ENCODE results near the gene TMEM175.

The TMEM175 gene

DNA sequence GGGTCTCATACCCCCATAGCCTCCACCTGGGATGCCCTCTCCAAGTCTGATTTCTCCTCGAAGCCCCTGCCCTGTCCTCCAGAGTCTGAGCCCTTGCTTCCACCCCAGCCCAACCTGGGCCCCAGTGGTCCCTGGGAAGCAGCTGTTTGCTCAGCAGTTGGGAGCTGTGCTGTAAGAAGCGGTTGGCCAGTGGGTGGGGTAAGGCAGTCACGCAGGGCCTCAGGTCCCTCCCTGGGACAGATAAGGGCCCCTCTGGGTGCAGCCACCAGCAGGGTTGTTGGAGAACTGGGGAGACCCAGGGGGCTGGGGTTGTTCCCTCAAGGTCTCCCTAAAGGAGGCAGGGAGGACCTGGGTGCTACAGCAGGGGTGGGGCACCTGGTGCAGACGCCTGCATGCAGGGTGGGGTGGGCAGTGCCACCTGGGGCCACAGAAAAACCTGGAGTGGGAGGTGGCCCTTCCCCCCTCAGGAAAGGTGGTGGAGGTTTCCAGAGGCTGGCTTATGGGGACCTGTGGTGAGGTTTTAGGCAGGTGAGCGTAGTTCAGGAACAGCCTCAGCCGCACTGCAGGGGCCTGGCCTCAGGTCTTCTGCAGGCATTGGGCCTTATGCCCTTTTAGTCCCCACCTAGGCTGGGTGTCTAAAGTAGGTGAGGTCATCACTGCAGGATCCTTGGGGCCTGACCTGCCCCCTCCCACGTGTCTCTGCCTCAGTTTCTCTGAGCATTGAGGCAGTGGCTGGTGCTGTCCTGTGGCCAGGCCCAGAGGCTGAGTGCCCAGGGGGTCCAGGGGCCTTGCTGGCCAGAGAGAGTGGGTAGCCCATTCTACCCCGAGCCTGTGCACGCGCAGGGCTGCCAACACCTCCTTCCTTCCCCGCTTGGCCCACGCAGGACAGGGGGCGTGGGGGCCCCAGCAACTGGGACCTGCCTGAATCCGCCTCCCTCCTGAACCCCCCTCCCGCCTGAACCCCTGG is 64.1 kb downstream of the TMEM175 start:
- Histone ChIP-seq H3K36me3 (replicated peaks; ENCODE audit: low read depth, low read length) (no peaks in the 10 kb centered on the region), H2AFZ (ENCODE audit: low read depth, low read length) (no peak overlapping the region), H3K27ac (ENCODE audit: low read length) (no peak overlapping the region), H4K20me1 (ENCODE audit: insufficient read depth, low read length) (no peaks in the 10 kb centered on the region), H3K79me2 (ENCODE audit: low read length) (no peaks in the 10 kb centered on the region), H3K4me2 (ENCODE audit: low read length) (0 out of 2 replicates have a peak overlapping the region, but pooled peaks have one; percentile 14), H3K9me3 (ENCODE audit: insufficient read depth, low read length) (no peaks in the 10 kb centered on the region), H3K4me1 (ENCODE audit: low read length) (peaks cover 13% of the 10 kb centered on the region), H3K27me3 (ENCODE audit: low read depth, low read length) (peaks cover 24% of the 10 kb centered on the region), H3K9ac (ENCODE audit: low read length) (no peak overlapping the region), H3K4me3 (ENCODE audit: low read length) (no peak overlapping the region)
- TF ChIP-seq, protein P1, sequence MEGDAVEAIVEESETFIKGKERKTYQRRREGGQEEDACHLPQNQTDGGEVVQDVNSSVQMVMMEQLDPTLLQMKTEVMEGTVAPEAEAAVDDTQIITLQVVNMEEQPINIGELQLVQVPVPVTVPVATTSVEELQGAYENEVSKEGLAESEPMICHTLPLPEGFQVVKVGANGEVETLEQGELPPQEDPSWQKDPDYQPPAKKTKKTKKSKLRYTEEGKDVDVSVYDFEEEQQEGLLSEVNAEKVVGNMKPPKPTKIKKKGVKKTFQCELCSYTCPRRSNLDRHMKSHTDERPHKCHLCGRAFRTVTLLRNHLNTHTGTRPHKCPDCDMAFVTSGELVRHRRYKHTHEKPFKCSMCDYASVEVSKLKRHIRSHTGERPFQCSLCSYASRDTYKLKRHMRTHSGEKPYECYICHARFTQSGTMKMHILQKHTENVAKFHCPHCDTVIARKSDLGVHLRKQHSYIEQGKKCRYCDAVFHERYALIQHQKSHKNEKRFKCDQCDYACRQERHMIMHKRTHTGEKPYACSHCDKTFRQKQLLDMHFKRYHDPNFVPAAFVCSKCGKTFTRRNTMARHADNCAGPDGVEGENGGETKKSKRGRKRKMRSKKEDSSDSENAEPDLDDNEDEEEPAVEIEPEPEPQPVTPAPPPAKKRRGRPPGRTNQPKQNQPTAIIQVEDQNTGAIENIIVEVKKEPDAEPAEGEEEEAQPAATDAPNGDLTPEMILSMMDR (IDR thresholded peaks at IDR 0.05; ENCODE audit: low read depth, low read length): no peak
- no peak for TF ChIP-seq EZH2phosphoT487 (IDR thresholded peaks at IDR 0.05; ENCODE audit: low read depth)

DNA sequence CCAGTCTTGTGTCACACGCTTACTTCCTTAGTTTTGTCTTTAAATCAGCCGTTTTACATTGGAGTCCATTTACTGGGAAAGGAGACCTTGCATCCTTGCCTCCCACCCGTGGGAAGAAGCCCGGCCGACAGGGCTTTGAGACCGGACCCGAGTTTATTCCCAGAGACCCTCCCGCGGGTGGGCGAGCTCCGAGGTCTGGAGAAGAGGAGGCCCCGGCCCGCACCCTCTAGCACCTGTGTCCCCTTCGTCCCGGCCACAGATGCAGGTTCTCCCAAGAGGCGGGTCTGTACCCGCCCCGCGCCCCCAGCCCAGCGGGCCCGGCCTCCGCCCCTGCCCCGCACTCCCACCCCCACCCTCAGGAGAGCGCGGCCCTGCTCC is 64.7 kb downstream of the TMEM175 start:
- Histone ChIP-seq H3K4me3 (ENCODE audit: low read length) (no peak overlapping the region), H3K36me3 (replicated peaks; ENCODE audit: low read depth, low read length) (no peaks in the 10 kb centered on the region), H3K27me3 (ENCODE audit: low read depth, low read length) (peaks cover 24% of the 10 kb centered on the region), H3K9me3 (ENCODE audit: insufficient read depth, low read length) (no peaks in the 10 kb centered on the region), H4K20me1 (ENCODE audit: insufficient read depth, low read length) (no peaks in the 10 kb centered on the region), H3K4me1 (ENCODE audit: low read length) (peaks cover 13% of the 10 kb centered on the region), H3K9ac (ENCODE audit: low read length) (no peak overlapping the region), H3K27ac (ENCODE audit: low read length) (no peak overlapping the region), H3K79me2 (ENCODE audit: low read length) (no peaks in the 10 kb centered on the region), H2AFZ (ENCODE audit: low read depth, low read length) (no peak overlapping the region), H3K4me2 (ENCODE audit: low read length) (peak overlapping the region; percentile 14; the same call in 1 of the 2 replicates)
- no peak for TF ChIP-seq EZH2phosphoT487 (IDR thresholded peaks at IDR 0.05; ENCODE audit: low read depth)
- TF ChIP-seq, protein P1 (IDR thresholded peaks at IDR 0.05; ENCODE audit: low read depth, low read length): no peak

DNA sequence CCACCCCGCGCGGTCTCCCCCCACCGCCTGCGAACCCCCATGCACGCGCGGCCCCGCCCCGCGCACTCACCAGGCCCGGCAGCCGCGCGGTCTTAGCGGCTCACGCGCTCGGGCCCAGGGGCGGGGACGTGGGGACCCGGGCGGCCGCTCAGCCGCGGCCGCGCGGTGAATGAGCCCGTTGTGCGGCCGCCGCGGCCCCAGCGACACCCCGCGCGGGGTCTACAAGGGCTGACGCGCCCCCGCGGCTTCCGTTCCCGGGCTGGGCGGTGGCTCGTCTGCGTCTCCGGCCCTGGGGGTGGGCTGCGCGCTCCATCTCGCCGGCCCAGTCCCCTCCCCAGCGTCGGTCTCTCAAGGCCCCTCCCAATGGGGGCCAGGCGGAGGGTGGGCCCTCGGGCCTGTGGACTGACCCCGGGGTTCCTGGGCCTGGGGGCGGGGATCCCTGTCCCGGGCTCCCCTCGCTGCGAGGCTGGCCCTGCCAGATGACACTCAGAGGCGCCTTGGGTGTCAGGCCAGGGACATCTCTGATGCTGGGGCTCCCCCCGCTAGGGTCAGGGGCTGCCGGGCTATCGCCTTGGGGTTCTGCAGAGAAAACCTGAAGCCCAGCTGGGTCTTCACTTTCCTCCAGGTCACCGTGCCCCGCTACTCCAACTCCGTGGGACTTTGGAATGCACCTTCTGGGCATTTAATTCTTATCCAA is 65.3 kb downstream of the TMEM175 start:
- TF ChIP-seq, protein P1 (IDR thresholded peaks at IDR 0.05; ENCODE audit: low read depth, low read length): no peak
- TF ChIP-seq EZH2phosphoT487 (IDR thresholded peaks at IDR 0.05; ENCODE audit: low read depth): no peak
- peak overlapping the region; percentile 46 for H3K4me3 ChIP-seq (ENCODE audit: low read length)

More for the DNA sequence above, 65.3 kb downstream of the TMEM175 start:
- no peaks in the 10 kb centered on the region for H3K79me2 ChIP-seq (ENCODE audit: low read length)
- H3K4me2 ChIP-seq (ENCODE audit: low read length): peak overlapping the region; percentile 58
- H2AFZ ChIP-seq (ENCODE audit: low read depth, low read length): no peak overlapping the region
- H4K20me1 ChIP-seq (ENCODE audit: insufficient read depth, low read length): no peaks in the 10 kb centered on the region
- no peak overlapping the region for H3K27ac ChIP-seq (ENCODE audit: low read length)
- H3K36me3 ChIP-seq (replicated peaks; ENCODE audit: low read depth, low read length): no peaks in the 10 kb centered on the region
- peaks cover 24% of the 10 kb centered on the region for H3K27me3 ChIP-seq (ENCODE audit: low read depth, low read length)
- H3K9me3 ChIP-seq (ENCODE audit: insufficient read depth, low read length): no peaks in the 10 kb centered on the region
- no peak overlapping the region for H3K9ac ChIP-seq (ENCODE audit: low read length)
- peaks cover 8% of the 10 kb centered on the region for H3K4me1 ChIP-seq (ENCODE audit: low read length)
